ENCODE measurements around the gene IGSF1.
A peak's percentile ranks its signal among the peaks of the same experiment; 100 is the strongest.

The IGSF1 gene, protein sequence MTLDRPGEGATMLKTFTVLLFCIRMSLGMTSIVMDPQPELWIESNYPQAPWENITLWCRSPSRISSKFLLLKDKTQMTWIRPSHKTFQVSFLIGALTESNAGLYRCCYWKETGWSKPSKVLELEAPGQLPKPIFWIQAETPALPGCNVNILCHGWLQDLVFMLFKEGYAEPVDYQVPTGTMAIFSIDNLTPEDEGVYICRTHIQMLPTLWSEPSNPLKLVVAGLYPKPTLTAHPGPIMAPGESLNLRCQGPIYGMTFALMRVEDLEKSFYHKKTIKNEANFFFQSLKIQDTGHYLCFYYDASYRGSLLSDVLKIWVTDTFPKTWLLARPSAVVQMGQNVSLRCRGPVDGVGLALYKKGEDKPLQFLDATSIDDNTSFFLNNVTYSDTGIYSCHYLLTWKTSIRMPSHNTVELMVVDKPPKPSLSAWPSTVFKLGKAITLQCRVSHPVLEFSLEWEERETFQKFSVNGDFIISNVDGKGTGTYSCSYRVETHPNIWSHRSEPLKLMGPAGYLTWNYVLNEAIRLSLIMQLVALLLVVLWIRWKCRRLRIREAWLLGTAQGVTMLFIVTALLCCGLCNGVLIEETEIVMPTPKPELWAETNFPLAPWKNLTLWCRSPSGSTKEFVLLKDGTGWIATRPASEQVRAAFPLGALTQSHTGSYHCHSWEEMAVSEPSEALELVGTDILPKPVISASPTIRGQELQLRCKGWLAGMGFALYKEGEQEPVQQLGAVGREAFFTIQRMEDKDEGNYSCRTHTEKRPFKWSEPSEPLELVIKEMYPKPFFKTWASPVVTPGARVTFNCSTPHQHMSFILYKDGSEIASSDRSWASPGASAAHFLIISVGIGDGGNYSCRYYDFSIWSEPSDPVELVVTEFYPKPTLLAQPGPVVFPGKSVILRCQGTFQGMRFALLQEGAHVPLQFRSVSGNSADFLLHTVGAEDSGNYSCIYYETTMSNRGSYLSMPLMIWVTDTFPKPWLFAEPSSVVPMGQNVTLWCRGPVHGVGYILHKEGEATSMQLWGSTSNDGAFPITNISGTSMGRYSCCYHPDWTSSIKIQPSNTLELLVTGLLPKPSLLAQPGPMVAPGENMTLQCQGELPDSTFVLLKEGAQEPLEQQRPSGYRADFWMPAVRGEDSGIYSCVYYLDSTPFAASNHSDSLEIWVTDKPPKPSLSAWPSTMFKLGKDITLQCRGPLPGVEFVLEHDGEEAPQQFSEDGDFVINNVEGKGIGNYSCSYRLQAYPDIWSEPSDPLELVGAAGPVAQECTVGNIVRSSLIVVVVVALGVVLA (N-terminal part only)

DNA sequence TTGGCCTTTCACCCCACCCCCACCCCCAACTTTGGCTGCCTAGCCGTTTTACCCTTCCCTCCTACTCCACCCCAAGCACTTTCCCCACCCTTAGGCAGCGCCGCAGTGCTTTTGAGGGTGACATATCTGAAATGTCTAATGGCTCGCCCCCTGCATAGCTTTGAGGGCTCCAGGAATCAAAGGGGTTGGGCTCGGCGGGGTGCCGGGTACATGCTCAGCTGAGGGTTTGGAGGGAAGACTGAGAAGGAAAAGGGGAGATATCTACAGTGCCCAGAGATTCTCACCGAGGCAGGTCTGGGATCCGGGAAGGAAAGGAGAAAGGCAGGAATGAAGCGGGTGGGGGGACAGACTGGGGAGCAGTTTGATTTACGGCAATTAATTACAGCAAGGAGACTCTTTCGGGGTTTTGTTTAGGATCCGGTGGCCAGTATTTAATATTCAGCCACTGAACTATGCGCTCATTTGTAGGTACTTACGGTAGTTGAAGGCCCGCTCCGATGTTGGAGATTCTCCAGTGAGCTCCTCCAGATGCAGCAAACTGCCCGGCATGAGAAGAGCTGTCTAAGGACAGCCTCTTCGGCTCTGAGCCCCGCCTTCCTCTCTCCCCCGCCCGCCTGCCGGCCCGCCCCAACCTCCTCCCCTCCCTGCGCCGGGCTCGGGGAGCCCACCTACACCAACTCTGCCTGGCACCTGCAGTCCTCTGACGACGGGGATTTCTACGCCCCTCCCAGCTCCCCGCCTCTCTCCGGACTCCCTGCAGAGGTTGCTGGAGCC is at the start of gene IGSF1:
TSS of gene IGSF1 (minus strand) at position 569 of the 774 bp plus-strand sequence. CDS start 2,632 bp downstream, outside the sequence.
- DNase-seq, result no peak

DNA sequence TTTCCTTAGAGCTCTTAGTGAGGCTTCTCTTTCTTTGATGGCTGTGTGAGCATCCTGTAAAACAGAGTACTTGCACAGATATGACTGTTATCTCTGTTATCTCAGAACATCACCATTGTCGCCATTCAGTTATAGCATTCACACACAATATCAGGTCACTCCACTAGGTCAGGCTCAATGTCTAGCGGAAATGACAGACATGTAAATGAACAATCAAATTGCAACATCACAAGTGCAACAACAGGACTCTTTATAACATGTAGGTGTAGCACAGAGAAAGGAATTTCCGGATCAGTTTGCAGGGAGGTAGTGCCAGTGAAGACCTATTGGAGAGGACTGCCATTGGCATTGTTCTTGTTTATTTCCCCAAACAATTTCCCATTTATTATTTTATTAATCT is 43.2 kb upstream of the IGSF1 start:
- no peak for DNase-seq

DNA sequence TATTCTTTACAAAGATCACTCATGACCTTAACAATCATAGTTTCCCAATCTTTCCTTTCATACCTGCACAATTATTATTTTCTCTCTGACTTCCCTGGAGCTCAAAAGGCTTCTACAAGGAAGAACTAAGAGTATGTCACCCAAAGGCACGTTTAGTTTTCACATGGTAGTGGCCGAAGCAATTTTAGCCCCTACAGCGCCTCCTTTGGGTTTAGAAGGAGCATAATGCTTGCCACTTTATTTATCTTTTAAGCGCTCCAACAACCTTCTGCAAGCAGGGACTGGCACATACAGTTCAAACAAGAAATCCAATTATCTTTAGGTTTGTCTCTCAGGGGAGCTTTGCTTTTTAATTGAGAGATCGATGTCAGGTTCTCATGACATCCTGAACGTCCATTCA is 42.0 kb upstream of the IGSF1 start:
- no peak for DNase-seq

DNA sequence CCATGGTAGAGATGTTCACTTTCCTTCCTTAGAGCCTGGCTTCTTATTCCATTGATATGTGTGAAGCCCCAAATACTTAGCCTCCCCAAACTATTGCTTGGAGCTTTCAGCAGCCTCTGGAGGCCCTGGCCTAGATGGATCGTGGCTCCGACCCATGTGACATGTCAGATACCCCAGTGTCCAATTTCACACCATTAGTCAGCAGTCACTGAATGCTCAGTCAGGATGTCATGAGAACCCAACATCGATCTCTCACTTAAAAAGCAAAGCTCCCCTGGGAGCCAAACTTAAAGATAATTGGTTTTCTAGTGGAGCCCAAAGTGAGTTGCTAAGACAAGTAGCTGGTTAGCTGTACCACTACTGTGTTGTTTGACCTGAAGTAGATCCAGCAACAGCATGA is 41.6 kb upstream of the IGSF1 start:
- DNase-seq, result peak; percentile 0 to 1

DNA sequence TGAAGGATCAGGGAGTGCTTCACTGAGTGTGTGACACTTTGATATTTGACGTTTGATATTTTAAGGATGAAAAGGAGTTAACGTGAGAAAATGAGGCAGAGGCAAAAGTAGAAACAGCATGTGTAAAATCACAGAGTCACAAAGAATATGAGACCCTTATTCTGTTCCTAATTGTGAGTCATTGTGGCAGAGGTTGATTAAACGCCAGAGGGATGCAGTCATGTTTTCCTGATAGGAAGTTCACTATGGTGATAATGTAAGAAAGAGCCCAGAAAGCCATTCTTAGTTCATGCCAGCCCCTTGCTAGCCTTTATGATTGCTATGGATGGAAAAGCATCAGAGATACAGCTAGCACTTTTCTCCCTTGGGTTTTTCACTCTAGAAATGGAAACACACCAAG is 33.5 kb upstream of the IGSF1 start:
- DNase-seq, result no peak

DNA sequence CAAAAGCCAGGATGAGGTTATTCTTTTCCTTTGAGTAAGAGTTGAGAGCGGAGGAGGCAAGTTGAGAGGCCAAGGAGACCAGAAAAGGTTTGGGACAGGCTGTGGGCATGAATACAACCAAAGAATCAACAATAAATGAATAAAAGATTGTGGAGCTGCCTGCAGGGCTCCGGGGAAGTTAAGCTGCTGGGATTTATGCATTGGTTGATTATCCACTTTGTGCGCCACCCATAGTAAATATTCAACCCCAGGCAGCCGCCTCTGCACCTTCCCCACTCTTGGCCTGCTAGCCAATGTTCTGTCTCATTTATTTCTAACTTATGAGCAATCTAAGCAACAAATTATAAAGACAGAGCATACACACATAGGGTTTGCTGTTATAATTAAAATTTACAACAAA is 28.2 kb upstream of the IGSF1 start:
- no peak for DNase-seq

DNA sequence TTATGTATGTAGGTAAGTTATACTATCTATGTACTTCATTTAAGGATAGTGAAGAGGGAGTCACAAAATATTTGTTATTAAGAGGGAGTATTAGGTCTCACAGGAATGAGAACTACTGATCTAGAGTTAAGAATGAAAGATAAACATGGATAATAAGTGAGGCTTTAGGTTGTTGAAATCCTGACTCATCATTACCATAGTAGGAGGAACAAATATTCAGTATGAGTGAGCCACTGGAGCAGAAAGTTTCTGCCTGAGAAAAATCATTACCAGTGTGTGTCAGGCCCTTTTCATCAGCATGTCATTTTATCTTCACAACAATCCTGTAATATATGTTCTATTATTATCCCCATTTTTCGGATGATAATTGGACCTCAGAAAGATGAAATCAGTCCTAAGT is 27.2 kb upstream of the IGSF1 start:
- DNase-seq, result no peak

DNA sequence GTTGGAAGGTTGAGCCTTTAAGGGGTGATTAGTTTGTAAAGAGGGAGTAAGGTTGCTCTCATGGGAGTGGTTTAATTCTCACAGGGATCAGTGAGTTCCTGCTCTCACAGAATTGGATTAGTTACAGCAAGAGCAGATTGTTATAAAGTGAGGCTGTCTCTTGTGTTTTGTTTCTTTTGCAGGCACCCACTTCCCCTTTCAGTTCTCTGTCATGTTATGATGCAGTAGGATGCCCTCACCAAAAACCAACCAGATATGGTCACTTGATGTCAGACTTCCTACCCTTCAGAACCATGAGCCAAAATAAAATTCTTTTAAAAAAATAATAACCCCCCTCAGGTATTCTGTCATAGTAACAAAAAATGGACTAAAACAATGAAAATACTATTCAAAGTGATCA is 19.9 kb upstream of the IGSF1 start:
- DNase-seq, result no peak

DNA sequence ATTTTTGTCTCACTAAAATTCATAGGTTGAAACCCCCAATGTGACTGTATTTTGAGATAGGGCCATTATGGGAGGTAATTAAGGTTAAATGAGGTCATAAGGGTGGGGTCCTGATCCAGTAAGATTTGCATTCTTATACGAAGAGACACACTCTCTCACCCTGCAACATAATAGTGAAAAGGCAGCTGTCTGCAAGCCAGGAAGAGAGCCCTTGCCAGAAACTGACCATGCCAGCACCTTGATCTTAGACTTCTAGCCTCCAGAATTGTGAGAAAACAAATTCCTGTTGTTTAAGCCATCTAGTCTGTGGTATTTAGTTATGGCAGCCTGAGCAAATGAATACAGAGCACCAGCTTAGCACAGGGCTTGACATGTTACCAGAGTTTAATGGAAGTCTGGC is 17.5 kb upstream of the IGSF1 start:
- DNase-seq, result no peak

DNA sequence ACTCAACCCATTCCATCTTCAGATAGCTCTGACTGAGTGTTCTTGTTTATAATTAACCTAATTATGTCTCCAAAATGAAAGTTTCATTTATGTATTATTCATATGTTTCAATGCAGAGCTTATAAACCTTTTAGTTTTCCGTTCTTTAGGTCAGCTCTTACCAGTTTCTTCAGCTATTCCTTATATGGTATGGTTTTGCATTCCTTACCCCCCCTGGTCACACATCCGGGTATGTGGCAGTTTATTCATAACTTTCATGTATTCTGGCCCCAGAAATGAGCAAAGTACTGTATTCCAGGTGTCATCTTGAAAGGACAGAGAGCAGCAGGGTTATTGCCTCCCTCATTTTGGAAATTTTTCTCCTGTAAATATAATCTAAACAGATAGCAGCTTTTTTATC is 16.8 kb upstream of the IGSF1 start:
- no peak for DNase-seq

DNA sequence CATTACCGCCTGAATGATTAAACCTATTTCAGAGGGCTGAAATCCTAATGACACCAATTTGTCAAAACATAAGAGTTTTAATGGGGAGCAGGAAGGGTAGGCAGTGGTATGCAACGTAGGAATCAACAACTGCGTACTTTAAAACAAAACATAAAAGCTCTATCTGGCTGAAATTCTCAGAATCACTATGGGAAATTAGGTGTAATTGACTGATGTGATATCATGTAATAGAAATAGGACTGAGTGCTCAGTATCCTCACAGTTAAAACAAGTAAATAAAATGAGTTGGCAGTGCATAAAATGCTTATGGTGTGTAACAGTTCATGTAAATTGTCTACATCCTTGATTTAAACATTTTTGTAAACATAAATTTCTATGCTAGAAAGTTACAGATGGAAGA is 13.6 kb upstream of the IGSF1 start:
- DNase-seq, result no peak

DNA sequence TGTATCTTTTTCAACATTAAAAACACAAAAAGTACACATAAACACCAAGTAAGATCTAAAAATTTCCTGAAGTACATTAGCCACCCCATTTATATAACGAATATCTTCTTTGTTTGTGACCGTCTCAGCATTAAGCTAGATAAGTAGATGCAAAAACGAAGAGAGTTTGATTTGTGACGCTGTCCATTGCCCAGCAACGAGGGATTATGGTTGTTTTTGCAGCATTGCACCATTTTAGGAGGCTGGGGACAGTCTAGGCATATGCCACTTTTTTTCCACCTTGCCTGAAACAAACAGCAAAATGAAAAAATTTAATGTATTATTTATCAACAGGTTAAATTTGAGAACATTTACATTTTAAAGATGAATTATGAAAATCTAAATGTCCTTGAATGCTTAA is 12.0 kb upstream of the IGSF1 start:
- no peak for DNase-seq

DNA sequence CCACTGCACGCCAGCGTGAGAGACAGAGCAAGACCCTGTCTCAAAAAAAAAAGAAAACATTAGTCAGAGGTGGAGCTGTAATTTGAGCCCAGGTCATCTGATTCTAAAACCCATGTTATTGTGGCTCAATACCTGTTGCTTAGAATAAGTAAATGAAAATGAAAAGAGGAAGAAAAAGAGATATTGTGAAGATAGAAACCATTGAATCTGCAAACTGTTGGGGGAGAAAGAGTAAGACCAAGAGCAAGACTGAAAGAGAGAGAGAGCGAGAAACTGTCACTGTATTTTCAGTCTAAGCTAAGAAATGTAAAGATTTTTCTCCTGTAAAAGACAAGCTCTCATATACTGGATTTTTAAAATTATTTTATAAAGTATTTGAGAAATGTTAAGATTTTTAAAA is 9.7 kb upstream of the IGSF1 start:
- no peak for DNase-seq

DNA sequence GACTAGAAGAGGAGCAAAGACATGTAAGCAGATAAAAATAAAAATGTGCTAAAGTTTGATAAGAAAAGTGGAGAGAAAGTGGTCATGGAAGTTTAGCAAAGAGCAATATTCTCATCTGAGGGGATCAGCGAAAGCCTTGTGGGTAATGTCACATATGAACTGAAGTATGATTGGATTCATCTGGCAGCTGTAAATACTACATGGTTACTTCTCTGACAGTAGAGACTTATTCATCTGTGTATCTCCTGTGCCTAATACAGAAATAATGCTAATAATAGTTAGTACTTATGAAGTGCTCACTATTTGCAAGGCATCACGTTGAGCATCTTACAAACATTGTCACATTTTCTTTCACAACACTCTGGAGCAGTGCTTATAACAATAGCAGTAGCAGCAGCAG is 8.9 kb upstream of the IGSF1 start:
- no peak for DNase-seq

DNA sequence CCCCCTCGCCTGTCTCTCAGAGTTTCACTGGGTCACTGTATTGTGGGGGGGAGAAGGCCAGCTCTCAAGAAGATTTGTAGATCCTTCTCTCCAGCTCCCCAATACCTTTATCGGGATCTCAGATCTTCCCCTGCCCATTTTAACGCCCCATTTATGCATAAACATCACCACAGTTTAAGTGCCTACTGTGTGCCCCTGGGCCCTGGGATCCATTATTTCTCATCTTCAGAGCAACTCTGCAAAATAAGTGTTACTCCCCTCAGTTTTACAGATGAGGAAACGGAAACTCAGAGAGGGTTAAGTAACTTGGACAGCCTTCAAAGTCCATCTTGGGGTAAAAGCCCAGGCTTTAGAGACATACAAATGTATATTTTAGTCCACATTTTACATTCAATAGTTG is 421 bp upstream of the IGSF1 start:
- no peak for DNase-seq

DNA sequence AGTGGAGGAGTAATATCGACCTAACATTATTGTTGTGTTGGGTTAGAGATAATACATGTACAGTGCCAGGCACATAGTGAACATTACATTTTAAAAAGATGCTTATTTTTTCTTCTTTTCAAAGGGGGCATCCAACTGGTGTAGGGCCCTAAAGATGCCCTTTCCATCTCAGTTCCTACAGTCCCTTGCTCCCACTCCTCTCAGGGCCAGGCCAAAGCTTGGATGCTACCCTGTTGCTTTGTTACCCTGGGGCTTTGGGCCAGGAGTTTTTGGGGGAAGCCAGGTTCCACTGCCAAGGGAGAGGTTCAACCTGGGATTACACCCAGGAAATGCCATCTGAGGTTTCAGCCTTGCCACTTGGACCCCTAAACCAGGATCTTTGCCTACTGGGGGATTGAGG is 918 bp downstream of the IGSF1 start:
- no peak for DNase-seq

DNA sequence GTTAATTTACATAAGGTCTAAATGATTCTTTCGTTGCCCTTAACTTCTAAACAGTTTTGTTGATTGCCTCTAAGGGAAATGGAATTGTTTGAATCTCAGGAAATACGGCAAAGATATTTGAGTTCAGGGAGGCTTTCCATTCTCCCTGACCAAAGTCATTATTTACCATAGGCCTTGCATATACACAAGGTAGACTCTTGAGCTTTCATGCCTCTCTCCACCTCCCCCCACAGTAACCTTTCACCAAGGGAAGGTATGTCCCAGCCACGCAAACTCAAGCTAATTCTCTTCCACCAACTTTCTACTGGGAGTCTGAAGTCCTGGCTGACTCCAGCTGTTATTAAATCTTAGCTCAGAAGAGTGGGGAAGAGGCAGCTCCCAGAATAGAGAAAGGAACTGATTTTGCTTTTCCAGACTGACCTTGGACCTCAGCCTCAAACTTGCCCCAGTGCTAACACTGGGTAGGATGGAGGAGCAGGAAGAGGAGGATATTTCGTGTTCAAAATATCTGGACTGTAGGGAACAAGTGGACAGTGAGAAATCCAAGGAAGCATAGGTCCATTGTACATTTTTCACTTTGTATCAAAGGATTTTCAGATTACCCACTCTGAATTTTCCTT is 1.4 kb downstream of the IGSF1 start:
- DNase-seq, result no peak

DNA sequence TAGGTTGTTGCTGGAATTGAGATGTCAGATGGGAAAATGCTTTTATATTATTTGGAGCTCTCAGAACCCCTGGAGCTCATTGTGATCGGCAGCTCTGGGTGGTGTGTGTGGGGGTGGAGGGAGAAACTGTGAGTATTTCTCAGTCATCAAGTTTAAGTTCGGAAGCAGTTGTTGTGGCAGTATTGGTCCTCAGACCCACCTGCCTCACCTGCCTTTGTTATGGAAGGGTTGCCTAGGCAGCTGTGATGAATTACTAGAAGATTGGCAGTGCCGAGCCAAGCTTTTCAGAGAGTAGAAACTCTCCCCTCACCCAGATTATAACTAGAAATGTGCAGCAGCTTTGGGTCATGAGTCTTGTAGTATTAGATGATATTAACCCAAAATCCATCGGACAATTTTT is 9.5 kb downstream of the IGSF1 start:
- DNase-seq, result no peak

DNA sequence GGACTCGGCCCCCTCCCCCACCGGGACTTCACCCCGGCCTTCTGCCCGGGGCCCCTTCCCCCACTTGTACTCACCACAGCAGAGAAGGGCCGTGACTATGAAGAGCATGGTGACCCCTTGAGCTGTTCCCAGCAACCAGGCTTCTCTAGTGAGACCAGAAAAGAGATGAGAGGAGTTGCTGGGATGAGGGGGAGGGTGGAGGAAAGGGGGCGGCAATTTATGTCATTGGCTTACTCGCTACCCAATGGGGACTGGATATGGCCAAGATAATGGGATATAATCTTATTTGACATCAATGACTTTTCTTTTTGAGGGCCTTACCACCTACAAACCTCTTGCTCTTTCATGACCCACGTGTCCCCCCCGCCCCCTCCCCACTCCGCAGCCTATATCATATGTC is 9.9 kb downstream of the IGSF1 start:
- no peak for DNase-seq

DNA sequence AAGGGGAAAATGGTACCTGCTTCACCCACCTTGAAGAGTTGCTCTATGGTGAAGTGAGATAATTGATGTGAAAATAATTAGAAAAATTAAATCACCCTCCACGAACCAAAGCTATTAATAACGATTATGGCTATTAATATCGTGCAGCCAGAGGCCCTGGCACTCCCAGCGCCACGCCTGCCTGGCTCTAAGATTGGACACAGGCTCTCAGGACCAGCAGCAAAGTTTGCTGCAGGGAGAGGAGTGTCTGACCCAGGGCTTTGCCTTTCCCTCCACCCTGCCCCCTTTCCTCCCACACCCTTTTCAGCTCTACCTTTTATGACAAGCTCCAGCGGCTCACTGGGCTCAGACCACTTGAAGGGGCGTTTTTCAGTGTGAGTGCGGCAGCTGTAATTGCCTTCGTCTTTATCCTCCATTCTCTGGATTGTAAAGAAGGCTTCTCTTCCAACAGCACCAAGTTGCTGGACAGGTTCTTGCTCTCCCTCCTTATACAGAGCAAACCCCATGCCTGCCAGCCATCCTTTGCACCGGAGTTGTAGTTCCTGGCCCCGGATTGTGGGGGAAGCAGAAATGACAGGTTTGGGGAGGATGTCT is 11.5 kb downstream of the IGSF1 start:
- no peak for DNase-seq

DNA sequence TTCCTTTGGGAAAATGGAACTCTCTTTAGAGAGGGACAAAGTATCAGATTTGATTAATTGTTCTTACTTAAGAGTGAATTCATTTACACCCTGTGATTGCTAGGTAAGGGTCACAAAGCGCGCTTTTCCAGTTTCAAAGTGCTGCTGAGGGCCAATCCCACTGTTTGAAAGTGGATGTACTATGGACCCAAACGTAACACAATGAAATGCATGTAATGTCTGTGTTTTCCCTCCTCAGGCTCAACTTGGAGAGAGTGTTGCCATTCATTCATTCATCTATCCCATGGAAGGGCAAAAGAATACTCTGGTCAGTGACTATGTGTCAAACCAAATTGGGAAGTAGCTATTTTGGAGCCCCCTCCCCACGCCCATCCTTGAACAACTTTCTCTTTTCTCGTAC is 16.1 kb downstream of the IGSF1 start:
- DNase-seq, result no peak

DNA sequence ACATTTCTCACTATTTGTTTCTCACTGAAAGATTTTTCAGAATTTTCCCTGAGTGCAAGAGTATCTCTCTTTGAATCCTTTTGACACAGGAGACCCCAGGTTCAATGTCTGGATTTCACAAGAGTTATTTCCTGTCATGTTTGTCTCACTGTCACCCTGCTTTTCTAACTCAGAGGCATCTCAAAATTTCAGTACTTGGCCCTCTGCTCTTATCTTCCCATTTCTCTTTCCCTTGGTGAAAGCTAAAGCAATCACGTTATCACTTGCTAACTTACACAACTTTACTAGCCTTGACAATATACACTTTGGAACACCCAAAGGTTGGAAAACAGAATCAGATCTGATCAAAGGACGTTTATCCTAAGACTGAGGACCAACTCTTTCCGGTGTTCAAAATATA is 17.3 kb downstream of the IGSF1 start:
- no peak for DNase-seq

Measured in NCI-H187 (cell line).